SU-DHL-6 (cell line): ENCODE data around the gene LIME1.

Experiments used
- CTCF ChIP-seq: fragments of 200-600 bp; sonication (generic); IDR thresholded peaks from one replicate; pipeline ENCODE4 v1.5.1; 2017; ENCODE audit warnings: antibody characterized with exemption, mild to moderate bottlenecking, low read length, moderate library complexity; ENCODE audit not compliant: insufficient read depth, poor library complexity, severe bottlenecking
- EZH2phosphoT487 ChIP-seq: fragments of 200-600 bp; sonication (generic), shearing (Covaris generic); conservative IDR thresholded peaks from 2 replicates; pipeline ENCODE4 v1.6.1; 2018; ENCODE audit warnings: mild to moderate bottlenecking, antibody characterized with exemption, low read length, moderate library complexity, mixed read lengths

- TF ChIP-seq CTCF (no peak), EZH2phosphoT487 (no peak)
These were observed 27.9 kb upstream of the LIME1 start for GRCh38 chr20:63708301-63709148.
